ENCODE measurements around the gene CCDC40. TPM values are rescaled to one million over a fixed set of nuclear protein-coding genes. Genes with fewer than 3 reads are reported as not detected.

Gene CCDC40
- total RNA-seq, 2 experiments from 2014 or later, result not detected

DNA sequence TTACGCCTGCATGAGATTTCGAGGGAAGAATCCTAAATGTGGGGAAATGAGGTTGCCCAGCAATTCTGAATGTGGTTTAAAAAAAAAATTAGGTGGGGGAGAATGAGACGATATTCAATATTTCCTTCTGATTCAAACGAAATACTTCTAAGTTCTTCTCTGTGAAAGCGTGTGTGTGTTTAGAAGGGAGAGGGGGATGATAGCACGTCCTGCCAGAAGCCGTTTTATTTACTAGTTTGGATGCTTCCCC is 48.6 kb upstream of the CCDC40 start:
- Histone ChIP-seq H3K4me1 (ENCODE audit: insufficient read depth, low read length, poor library complexity, severe bottlenecking) (peaks cover 2% of the 10 kb centered on the region), H3K4me3 (ENCODE audit: low read depth, low read length, poor library complexity, severe bottlenecking) (no peak overlapping the region), H2AFZ (ENCODE audit: low read length) (no peak overlapping the region), H3K9me2 (ENCODE audit: insufficient read depth, low read length) (no peaks in the 10 kb centered on the region), H3K79me2 (ENCODE audit: insufficient read depth, low read depth, low read length) (no peaks in the 10 kb centered on the region), H3K9me3 (ENCODE audit: low read length) (no peaks in the 10 kb centered on the region), H3K36me3 (ENCODE audit: insufficient read depth, low read length) (no peaks in the 10 kb centered on the region), H4K20me1 (ENCODE audit: insufficient read depth, low read length) (no peaks in the 10 kb centered on the region), H3K27ac (ENCODE audit: low read depth, low read length, poor library complexity, severe bottlenecking) (no peak overlapping the region), H3K4me2 (ENCODE audit: low read length) (no peak overlapping the region)
- DNase-seq (ENCODE audit: low spot score), result no peak
- ChIA-PET POLR2A (no interaction called here), CTCF (ENCODE audit: unreplicated experiment) (no interaction called here)
- TF ChIP-seq EZH2phosphoT487 (IDR thresholded peaks at IDR 0.05; ENCODE audit: borderline replicate concordance, low read depth, low read length), result no peak
- TF ChIP-seq, protein P1, sequence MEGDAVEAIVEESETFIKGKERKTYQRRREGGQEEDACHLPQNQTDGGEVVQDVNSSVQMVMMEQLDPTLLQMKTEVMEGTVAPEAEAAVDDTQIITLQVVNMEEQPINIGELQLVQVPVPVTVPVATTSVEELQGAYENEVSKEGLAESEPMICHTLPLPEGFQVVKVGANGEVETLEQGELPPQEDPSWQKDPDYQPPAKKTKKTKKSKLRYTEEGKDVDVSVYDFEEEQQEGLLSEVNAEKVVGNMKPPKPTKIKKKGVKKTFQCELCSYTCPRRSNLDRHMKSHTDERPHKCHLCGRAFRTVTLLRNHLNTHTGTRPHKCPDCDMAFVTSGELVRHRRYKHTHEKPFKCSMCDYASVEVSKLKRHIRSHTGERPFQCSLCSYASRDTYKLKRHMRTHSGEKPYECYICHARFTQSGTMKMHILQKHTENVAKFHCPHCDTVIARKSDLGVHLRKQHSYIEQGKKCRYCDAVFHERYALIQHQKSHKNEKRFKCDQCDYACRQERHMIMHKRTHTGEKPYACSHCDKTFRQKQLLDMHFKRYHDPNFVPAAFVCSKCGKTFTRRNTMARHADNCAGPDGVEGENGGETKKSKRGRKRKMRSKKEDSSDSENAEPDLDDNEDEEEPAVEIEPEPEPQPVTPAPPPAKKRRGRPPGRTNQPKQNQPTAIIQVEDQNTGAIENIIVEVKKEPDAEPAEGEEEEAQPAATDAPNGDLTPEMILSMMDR (conservative IDR thresholded peaks at IDR 0.05; ENCODE audit: low read length), result no peak
- intact Hi-C loops (cut with micrococcal nuclease; ENCODE audit: unreplicated experiment), result no loop called here
- no TSS peak for BruUV-seq (replicated peaks)

DNA sequence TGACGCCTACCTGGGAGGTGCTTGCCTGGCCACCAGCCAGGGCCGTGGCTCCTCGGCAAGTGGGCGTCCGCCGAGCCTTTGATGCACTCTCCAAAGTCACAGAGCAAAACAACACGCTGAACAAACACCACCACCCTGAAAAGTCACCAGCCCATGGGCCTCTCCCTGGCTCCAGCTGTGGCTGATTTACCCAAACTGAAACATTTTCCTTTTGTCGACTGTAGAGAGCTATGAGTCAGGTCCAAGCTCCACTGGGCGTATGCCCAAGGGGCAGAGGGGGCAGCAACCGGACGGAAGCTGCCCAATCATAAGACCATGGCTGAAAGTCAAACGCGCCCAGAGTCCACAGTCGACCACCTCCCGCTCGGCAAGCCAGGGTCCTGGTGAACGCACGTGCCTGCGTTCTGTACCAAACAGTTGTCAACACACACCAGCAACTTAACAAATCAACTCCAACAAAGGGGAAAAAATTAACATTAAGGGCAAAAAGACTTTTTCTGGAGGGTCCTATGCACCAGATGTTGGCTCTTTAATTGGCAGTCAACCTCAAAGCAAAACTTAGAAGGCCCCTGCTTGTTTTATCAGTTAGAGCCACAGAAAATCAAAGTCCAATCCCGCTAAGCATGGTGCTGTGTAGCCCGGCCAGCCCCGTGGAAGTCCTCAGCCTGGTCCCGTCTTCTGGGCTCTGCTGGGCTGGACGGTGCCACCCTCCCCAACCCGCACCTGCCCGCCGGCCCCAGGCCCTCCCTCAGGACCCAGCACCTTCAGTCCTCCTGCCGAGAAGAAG is 48.1 kb upstream of the CCDC40 start:
- peaks cover 7% of the 10 kb centered on the region for H3K4me1 ChIP-seq (ENCODE audit: insufficient read depth, low read length, poor library complexity, severe bottlenecking)
- ChIA-PET POLR2A (no interaction called here), CTCF (ENCODE audit: unreplicated experiment) (no interaction called here)
- no peak for DNase-seq (ENCODE audit: low spot score)
- H3K4me3 ChIP-seq (ENCODE audit: low read depth, low read length, poor library complexity, severe bottlenecking), result no peak overlapping the region
- intact Hi-C loops (cut with micrococcal nuclease; ENCODE audit: unreplicated experiment), result no loop called here
- H4K20me1 ChIP-seq (ENCODE audit: insufficient read depth, low read length), result no peaks in the 10 kb centered on the region
- no peaks in the 10 kb centered on the region for H3K36me3 ChIP-seq (ENCODE audit: insufficient read depth, low read length)
- no peak overlapping the region for H3K27ac ChIP-seq (ENCODE audit: low read depth, low read length, poor library complexity, severe bottlenecking)
- H3K9me3 ChIP-seq (ENCODE audit: low read length), result no peaks in the 10 kb centered on the region
- H2AFZ ChIP-seq (ENCODE audit: low read length), result no peak overlapping the region
- H3K79me2 ChIP-seq (ENCODE audit: insufficient read depth, low read depth, low read length), result no peaks in the 10 kb centered on the region
- no peak overlapping the region for H3K4me2 ChIP-seq (ENCODE audit: low read length)
- BruUV-seq (replicated peaks), result no TSS peak
- no peaks in the 10 kb centered on the region for H3K9me2 ChIP-seq (ENCODE audit: insufficient read depth, low read length)
- no peak for TF ChIP-seq EZH2phosphoT487 (IDR thresholded peaks at IDR 0.05; ENCODE audit: borderline replicate concordance, low read depth, low read length)
- TF ChIP-seq, protein P1 (conservative IDR thresholded peaks at IDR 0.05; ENCODE audit: low read length), result no peak

DNA sequence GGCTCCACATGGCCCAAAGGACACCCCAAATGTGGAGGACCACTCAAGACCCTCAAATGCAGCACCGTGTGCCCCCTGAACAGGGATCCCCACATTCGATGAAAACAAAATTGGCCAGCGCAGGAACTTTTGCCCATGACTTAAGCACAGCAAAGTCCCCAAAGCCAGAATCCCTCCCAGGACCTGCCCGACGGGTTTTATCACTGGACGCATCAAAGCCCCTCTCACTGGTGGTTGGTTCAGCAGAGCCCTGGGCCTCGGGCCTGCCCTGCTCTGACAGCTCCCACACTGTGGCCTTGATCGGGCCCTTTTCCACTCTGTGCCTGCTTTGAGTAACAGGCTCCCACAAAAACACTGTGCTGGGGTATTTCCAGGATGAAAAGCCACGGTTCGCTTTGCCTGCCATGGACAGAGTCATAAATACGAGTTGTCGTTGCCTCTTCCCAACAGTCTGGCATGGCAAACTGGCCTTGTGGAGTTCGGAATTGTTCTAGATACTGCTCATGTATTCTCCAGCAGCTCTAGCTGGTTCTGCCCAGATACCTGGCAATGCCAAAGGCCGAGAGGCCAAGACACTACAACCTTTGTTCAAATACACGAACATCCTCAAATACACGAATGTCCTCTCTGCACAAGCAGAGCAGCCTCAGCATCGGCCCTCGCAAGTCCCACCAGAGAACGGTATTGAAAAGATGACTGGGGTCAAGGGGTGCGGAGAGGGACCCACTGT is 47.2 kb upstream of the CCDC40 start:
- no TSS peak for BruUV-seq (replicated peaks)
- Histone ChIP-seq H3K4me1 (ENCODE audit: insufficient read depth, low read length, poor library complexity, severe bottlenecking) (peaks cover 16% of the 10 kb centered on the region), H4K20me1 (ENCODE audit: insufficient read depth, low read length) (no peaks in the 10 kb centered on the region), H3K36me3 (ENCODE audit: insufficient read depth, low read length) (no peaks in the 10 kb centered on the region), H3K79me2 (ENCODE audit: insufficient read depth, low read depth, low read length) (no peaks in the 10 kb centered on the region), H3K9me2 (ENCODE audit: insufficient read depth, low read length) (no peaks in the 10 kb centered on the region), H2AFZ (ENCODE audit: low read length) (no peak overlapping the region), H3K4me2 (ENCODE audit: low read length) (no peak overlapping the region), H3K27ac (ENCODE audit: low read depth, low read length, poor library complexity, severe bottlenecking) (no peak overlapping the region), H3K4me3 (ENCODE audit: low read depth, low read length, poor library complexity, severe bottlenecking) (no peak overlapping the region), H3K9me3 (ENCODE audit: low read length) (no peaks in the 10 kb centered on the region)
- no peak for DNase-seq (ENCODE audit: low spot score)
- ChIA-PET POLR2A (no interaction called here), CTCF (ENCODE audit: unreplicated experiment) (no interaction called here)
- intact Hi-C loops (cut with micrococcal nuclease; ENCODE audit: unreplicated experiment), result no loop called here
- TF ChIP-seq EZH2phosphoT487 (IDR thresholded peaks at IDR 0.05; ENCODE audit: borderline replicate concordance, low read depth, low read length), result no peak
- TF ChIP-seq, protein P1 (conservative IDR thresholded peaks at IDR 0.05; ENCODE audit: low read length), result no peak
